OCI-LY1 (cell line): ENCODE measurements around the gene ZNF780A.
"Not testable (repeated sequence)": the region's sequence is repeated elsewhere in the genome, so short reads cannot be mapped to it uniquely, and the experiment has no call there.

Source experiments
- CTCF ChIP-seq: fragments of 200-600 bp; sonication (generic), shearing (Covaris generic); IDR thresholded peaks from 2 replicates; pipeline ENCODE4 v1.5.1; 2017; ENCODE audit warnings: mild to moderate bottlenecking, antibody characterized with exemption, low read length, moderate library complexity, mixed read lengths
- EZH2 ChIP-seq: fragments of 200-600 bp; sonication (generic), shearing (Covaris generic); IDR thresholded peaks from 2 replicates; pipeline ENCODE4 v1.8.0; 2017; ENCODE audit warnings: borderline replicate concordance, mixed run types, mild to moderate bottlenecking, antibody characterized with exemption, low read length, moderate library complexity, mixed read lengths

- TF ChIP-seq CTCF, EZH2: not testable (repeated sequence)
Measured at GRCh38 chr19:40041718-40042117, 49.0 kb downstream of the ZNF780A start.
